ENCODE measurements around the gene SAYSD1.

DNA sequence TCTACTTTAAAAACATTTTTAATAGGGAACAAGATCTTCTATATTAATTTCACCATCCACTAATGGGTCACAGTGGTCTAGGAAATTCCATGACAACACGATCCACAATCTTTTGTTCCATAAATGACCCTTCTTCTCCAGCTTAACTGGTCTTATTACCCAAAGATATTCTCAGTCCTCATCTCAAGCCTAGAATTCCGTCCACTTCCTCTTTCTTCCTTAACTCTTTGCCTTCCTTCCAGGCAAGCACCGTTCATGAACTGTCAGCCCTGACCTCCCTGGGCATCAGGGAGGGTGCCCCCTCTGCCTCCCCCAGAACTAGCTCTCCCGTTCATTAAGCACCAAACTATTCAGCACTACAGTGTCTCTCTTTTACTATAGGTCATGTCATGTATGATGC is 8.0 kb downstream of the SAYSD1 start:
- TF ChIP-seq CTCF (IDR thresholded peaks at IDR 0.05) (no peak), POLR2A (IDR thresholded peaks at IDR 0.05) (no peak)

All from lower leg skin (tissue), 3 donors.